GM21423 (cell line): ENCODE data around the gene NGF.
"Not testable (repeated sequence)": the region's sequence is repeated elsewhere in the genome, so short reads cannot be mapped to it uniquely, and the experiment has no call there.

Experiments
- ATAC-seq: cut with Tn5 transposase; IDR thresholded peaks from one replicate; pipeline ENCODE4 v1.9.1; 2021; ENCODE audit warnings: mild to moderate bottlenecking, moderate library complexity; ENCODE audit not compliant: unreplicated experiment

Gene NGF

DNA sequence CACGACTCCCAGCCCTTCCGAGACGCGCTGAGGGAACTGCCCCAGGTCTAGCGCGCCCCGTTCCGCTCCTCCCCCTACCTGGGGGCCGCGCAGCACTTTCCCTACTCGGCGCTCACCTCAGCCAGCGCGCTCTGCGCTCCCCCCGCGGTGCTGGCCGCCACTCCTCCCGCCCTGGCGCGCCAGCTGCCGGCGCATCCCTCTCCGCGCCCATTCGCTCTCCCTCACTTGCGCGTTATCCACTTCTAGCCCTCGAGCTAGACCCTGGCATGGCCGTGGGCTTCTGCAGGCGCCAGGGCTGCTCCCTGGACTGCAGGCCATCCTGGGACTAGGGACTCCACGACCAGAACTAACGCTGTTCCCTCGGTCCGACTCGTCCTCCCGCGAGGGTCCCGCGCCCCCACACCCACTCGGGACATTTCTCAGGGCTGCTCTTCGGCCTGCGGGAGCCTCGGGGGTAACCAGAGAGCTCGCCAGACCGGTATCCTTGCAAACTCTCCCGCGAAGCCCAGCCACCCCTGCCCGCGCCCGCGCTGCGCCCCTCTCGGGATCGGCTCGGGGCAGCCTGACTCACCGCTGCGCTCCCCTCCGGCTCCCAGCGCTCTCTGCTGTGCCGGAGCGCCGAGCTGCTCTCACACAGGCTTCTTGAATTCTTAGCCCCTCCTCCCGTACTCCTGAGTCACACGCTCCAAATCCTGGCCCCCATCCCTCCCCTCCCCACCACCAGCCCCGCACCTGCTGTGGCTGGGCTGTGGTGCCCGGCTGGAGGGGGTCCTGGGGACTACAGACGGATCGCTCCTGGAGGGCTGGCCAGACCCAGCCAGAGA, at the start of gene NGF:
Gene NGF, minus strand, starts transcription at position 617 of the 824 bp plus-strand sequence. CDS start 51,454 bp downstream, outside the sequence.
- no peak for ATAC-seq

DNA sequence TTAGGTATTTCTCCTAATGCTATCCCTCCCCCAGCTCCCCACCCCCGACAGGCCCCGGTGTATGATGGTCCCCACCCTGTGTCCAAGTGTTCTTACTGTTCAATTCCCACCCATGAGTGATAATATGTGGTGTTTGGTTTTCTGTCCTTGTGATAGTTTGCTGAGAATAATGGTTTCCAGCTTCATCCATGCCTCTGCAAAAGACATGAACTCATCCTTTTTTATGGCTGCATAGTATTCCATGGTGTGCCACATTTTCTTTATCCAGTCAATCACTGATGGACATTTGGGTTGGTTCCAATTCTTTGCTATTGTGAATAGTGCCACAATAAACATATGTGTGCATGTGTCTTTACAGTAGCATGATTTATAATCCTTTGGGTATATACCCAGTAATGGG, 45.4 kb upstream of the NGF start:
- ATAC-seq: not testable (repeated sequence)

DNA sequence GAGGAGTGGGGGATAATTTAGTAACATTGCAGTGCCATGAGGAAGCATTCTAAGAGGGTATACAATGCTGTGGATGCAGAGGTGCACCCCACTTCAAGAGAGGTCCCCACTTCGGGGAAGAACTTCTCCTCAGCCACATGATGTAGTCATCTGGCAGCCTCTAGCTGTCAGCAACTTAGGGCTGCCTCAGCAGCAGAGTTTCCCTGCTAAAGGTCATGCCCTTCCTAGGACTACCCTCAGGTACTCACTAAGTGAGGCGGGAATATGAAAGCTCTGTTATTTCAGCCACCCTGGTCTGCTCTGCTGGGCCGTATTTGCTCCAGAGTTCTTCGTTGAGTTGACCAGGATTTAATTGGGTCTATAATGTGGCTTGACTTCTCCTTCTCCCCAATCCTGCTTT, 41.9 kb upstream of the NGF start:
- no peak for ATAC-seq

DNA sequence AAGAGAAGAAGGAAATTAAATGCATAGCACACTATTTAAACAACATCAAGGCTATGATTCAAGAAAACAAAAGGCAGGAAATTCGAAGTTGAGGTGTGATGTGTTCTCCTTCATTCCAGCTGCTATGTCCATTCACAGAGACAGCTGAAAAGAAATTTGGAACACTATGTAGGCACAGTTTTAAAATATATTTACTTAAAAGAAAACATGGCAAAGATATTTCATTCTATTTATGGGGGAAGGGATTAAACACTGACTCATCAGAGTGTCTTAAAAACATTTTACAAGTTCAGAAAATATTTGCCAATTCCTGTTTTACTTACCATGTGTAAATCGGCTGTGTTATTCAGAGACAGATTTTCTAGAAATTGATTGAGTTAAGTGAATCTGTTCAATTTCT, 39.4 kb upstream of the NGF start:
- ATAC-seq: no peak

DNA sequence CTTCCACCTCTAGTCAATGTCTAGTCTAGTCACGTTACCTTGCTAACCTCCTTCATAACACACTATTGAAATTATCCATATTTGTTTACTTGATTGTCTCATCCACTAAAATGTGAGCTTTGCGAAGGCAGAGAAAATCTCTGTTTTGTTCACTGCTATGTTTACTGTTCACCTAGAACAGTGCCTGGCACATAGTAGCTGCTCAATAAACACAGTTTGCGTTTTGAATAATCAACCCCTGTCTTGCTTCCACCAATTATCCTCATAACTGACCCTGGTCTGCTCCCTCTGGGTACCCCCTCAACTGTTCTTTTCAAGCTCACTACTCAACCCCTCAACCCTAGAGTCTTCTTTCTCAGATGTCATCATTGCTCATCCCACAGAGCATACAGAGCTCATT, 36.5 kb upstream of the NGF start:
- no peak for ATAC-seq

GRCh38 chr1:115373305-115373704, 35.3 kb upstream of the NGF start:
- no peak for ATAC-seq

GRCh38 chr1:115365738-115366137, 27.7 kb upstream of the NGF start:
- no peak for ATAC-seq

DNA sequence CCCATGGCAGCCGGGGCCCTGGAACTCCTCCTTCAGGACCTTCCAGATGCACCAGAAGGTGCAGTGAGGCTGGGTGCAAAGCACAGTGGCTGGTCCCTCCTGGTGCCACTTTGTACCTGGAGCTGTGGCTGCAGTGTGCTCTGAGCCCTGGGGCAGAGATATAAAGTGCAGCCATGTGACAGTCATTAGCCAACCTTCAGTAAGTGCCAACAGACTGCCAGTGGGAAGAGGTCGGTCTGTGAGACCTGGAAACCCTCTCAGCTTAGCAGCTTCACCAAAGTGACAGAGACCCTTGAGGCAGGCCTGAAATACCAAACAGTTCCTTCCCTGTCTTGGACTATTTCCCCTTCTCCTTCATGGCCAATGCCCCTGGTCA, 26.7 kb upstream of the NGF start:
- ATAC-seq: no peak

GRCh38 chr1:115364046-115364779, 26.2 kb upstream of the NGF start:
- no peak for ATAC-seq

GRCh38 chr1:115363171-115363570, 25.1 kb upstream of the NGF start:
- ATAC-seq: no peak

DNA sequence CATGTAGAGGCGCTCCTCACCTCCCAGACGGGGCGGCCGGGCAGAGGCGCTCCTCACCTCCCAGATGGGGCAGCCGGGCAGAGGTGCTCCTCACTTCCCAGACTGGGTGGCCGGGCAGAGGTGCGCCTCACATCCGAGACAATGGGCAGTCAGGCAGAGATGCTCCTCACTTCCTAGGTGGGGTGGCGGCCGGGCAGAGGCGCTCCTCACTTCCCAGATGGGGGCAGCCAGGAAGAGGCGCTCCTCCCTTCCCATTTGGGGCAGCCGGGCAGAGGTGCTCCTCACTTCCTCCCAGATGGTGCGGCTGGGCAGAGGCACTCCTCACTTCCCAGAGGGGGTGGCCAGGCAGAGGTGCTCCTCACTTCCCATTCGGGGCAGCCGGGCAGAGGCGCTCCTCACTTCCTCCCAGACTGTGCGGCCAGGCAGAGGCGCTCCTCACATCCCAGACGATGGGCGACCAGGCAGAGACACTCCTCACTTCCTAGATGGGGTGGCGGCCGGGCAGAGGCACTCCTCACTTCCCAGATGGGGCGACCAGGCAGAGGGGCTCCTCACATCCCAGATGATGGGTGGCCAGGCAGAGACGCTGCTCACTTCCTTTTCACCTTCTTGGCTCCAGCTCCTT, 22.6 kb upstream of the NGF start:
- ATAC-seq: not testable (repeated sequence)

DNA sequence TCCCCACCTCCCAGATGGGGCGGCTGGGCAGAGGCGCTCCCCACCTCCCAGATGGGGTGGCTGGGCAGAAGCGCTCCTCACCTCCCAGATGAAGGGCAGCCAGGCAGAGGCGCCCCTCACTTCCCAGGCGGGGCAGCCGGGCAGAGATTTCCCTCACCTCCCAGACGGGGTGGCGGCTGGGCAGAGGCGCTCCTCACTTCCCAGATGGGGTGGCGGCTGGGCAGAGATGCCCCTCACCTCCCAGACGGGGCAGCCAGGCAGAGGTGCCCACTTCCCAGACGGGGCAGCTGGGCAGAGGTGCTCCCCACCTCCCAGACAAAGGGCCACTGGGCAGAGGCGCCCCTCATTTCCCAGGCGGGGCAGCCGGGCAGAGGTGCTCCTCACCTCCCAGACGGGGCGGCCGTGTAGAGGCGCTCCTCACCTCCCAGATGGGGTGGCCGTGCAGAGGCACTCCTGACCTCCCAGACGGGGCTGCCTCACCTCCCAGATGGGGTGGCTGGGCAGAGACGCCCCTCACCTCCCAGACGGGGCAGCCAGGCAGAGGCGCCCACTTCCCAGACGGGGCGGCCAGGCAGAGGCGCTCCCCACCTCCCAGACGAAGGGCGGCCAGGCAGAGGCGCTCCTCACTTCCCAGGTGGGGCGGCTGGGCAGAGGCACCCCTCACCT, 21.9 kb upstream of the NGF start:
- not testable (repeated sequence) for ATAC-seq

DNA sequence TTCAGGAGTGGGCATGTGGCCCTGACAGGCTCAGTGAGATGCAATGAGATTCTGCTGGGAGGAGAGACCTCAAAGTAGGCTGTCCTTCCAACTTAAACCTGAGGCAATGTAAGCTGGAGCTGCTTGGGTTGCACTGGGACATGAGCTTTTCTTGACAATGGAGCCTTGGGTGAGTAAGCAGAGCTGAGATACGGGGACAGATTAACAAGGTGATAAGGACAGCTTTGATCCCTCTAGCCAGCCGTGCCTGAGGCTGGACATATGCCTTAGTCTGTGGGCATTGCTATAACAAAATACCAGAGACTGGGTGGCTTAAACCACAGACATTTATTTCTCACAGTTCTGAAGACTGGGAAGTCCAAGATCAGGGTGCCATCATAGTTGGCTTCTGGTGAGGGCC, 18.3 kb upstream of the NGF start:
- ATAC-seq: no peak

GRCh38 chr1:115355069-115355468, 17.0 kb upstream of the NGF start:
- ATAC-seq: no peak

- ATAC-seq: no peak
These were observed 13.1 kb upstream of the NGF start for GRCh38 chr1:115351143-115351542.

DNA sequence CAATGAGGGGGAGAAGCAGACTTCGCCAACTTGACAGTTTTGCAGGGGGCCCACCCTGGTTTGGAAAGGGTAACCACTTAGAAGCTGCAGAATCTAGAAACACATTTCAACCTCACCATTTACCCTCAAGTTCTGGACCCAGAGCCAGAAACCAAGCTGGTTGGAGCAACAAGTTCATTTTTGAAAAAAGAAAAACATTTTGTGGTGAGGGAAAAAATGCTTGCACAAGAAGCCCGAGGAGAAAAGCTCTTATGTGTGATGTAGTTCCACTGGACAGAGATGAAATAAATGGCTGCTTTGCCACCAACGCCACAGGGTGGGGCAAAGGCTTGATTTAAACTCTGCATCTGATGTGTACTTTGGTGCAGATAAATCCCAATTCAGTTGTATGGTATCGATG, 10.6 kb upstream of the NGF start:
- ATAC-seq: no peak

DNA sequence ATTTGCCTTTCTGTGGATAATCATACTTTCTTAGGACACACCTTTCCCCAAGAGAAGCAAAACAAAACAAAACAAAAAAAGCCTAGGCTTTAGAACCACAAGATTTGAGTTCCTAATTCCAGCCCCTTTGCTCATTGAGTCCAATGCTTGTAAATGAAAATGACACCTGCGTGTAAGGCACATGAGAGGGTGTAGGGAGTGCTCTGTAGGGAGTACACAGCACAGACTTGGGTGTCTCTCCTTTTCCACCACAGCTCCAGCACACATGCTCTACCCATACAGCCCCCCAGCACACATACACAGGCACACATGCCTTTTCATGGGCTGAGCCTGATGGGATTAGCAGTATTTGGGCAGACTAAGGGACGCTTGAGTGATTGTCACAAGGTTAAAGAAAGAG, 9.2 kb upstream of the NGF start:
- ATAC-seq: no peak

GRCh38 chr1:115343200-115343737, 5.2 kb upstream of the NGF start:
- ATAC-seq: no peak

- no peak for ATAC-seq
These were observed 3.9 kb upstream of the NGF start for GRCh38 chr1:115341948-115342347.

DNA sequence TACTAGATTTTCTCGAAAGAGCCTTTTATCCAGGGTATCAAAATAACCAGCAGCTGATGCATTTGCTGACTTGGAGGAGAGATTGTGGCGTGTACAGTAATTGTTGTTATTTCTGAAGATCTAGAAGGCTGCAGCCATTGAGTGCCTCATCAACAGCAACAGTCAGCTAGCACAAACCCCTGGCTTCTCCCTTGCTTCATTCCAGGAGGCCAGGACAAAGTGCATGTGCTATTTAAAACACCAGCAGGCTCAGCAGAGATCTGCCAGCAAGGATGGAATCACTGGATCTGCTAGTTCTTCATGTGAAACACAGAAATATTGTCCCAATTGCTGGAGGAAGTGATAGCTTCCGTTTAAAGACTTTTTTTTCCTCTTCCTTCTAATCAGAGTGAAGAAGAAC, 2.8 kb upstream of the NGF start:
- ATAC-seq: no peak

DNA sequence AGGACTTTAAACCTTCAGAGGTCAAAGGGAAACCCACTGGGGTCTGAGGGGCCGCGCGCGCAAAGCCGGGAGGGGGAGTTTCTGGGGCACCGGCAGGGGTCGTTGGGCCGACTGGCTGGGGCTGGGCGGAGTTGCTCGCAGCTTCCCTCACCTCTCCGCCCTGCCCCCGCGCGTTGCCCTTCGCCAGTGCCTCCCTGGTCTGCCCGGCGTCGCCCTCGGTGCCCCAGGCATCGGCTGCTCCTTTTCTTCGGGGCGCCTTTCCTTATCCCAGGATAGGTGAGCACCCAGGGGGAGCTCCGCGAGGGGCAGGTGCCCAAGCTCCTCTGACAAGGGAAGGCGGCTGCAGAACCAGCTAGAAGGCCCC, 390 bp upstream of the NGF start:
- no peak for ATAC-seq
